ENCODE measurements around the gene ZBTB7C. TPM values are rescaled to one million over a fixed set of nuclear protein-coding genes. Genes with fewer than 3 reads are reported as not detected.

Gene ZBTB7C
- total and polyA plus RNA-seq, 9 of the 15 experiments (the other 6 are each of a cell fraction or from before 2014, with no cell fraction given) = not detected

DNA sequence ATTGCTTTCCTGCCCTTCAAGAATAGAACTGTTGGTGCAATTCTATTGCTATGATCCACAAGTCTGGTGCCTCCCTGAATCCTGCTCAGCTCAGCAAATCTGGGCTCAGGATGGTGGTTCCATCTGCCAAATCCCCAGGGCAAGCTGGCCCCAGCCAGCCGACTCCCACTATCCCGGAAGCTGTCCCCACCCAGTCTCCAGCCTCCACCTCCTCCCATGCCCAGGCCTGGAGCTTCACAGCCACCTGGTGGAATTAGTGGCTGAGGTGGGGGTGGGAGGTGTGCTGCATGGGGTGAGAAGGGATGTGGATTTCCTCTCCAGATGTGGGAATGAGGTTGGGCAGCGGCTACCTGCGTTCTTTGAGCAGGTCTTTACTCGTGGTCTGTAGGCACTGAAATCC lies 359.4 kb downstream of the ZBTB7C start:
- DNase-seq (ENCODE audit: extremely low read depth in 1 of 4, low spot score in 3 of 4) (no peak), ATAC-seq (no peak), FAIRE-seq (no peak)
- H3K27ac ChIP-seq (ENCODE audit: extremely low read depth, low read depth, low read length) = no peak overlapping the region
- no TSS peak for BruUV-seq (replicated peaks)
- H3K9ac ChIP-seq (ENCODE audit: insufficient read depth in 1 of 2, low read depth in 2 of 2, low read length in 2 of 2) = no peak overlapping the region
- peaks cover 4 to 8% of the 10 kb centered on the region in 2 experiments; a peak in 3 of 5 replicates for H3K4me1 ChIP-seq (replicated peaks in 1 of 2; ENCODE audit: control insufficient read depth in 2 of 2, insufficient read depth in 2 of 2, low read length in 2 of 2)
- POLR2A ChIA-PET = no interaction called here
- H3K9me1 ChIP-seq (ENCODE audit: control insufficient read depth, insufficient read depth, low read length) = no peaks in the 10 kb centered on the region
- intact Hi-C loops (cut with micrococcal nuclease) = no loop called here
- no peaks in the 10 kb centered on the region for H3K9me3 ChIP-seq (replicated peaks; ENCODE audit: control insufficient read depth, insufficient read depth, low read depth, low read length)
- no peak overlapping the region for H3K4me3 ChIP-seq
- H3K4me2 ChIP-seq (ENCODE audit: insufficient read depth, low read length) = no peak overlapping the region
- H4K20me1 ChIP-seq (replicated peaks; ENCODE audit: control insufficient read depth, insufficient read depth, low read length) = no peaks in the 10 kb centered on the region
- no peaks in the 10 kb centered on the region; a peak in 1 of 5 replicates for H3K27me3 ChIP-seq (ENCODE audit: control insufficient read depth in 2 of 2, insufficient read depth in 2 of 2, low read length in 2 of 2)
- CTCF ChIA-PET (ENCODE audit: low intra/inter-chr PET ratio) = interaction anchor here (0.6 kb wide), 1 partner anchor 55 kb away, joined by 4 read pairs; no protein-coding TSS in a partner anchor
- TF ChIP-seq RBM17 (IDR thresholded peaks at IDR 0.05; ENCODE audit: borderline replicate concordance, low read depth, low read length) (no peak), ZC3H8 (IDR thresholded peaks at IDR 0.05) (no peak), NFRKB (IDR thresholded peaks at IDR 0.05; ENCODE audit: low read depth) (no peak), FOXK2 (conservative IDR thresholded peaks at IDR 0.05 in 1 of 2, IDR thresholded peaks at IDR 0.05 in 1 of 2; ENCODE audit: low read depth in 2 of 2) (no peak), KAT8 (IDR thresholded peaks at IDR 0.05; ENCODE audit: low read depth) (no peak), U2AF2 (optimal IDR thresholded peaks at IDR 0.05; ENCODE audit: low read depth, low read length) (no peak), NR3C1 (CRISPR knock-in tag; IDR thresholded peaks at IDR 0.05) (no peak), TAF9B (IDR thresholded peaks at IDR 0.05; ENCODE audit: partially characterized antibody) (no peak), ETV1 (tag; conservative IDR thresholded peaks at IDR 0.05; ENCODE audit: low read depth) (no peak), MYC (IDR thresholded peaks at IDR 0.05; ENCODE audit: low read depth, low read length) (no peak), MYC (CRISPR knock-in tag; IDR thresholded peaks at IDR 0.05; ENCODE audit: borderline replicate concordance, low read depth) (no peak), RBM22 (IDR thresholded peaks at IDR 0.05; ENCODE audit: low read depth, low read length, poor library complexity, severe bottlenecking) (no peak), PHB (CRISPR knock-in tag; IDR thresholded peaks at IDR 0.05) (no peak), ZNF699 (CRISPR knock-in tag; IDR thresholded peaks at IDR 0.05; ENCODE audit: insufficient replicate concordance) (no peak), ZNF12 (CRISPR knock-in tag; IDR thresholded peaks at IDR 0.05) (no peak), PTRF (tag; IDR thresholded peaks at IDR 0.05) (no peak), NUFIP1 (IDR thresholded peaks at IDR 0.05; ENCODE audit: partially characterized antibody) (no peak), FOS (IDR thresholded peaks at IDR 0.05; ENCODE audit: extremely low read depth, insufficient read length) (no peak), CHCHD3 (CRISPR knock-in tag; IDR thresholded peaks at IDR 0.05) (no peak)
- TF ChIP-seq, protein P1, sequence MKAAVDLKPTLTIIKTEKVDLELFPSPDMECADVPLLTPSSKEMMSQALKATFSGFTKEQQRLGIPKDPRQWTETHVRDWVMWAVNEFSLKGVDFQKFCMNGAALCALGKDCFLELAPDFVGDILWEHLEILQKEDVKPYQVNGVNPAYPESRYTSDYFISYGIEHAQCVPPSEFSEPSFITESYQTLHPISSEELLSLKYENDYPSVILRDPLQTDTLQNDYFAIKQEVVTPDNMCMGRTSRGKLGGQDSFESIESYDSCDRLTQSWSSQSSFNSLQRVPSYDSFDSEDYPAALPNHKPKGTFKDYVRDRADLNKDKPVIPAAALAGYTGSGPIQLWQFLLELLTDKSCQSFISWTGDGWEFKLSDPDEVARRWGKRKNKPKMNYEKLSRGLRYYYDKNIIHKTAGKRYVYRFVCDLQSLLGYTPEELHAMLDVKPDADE (conservative IDR thresholded peaks at IDR 0.05; ENCODE audit: control insufficient read depth, low read depth, low read length) = no peak
- in situ Hi-C loops (cut with MboI) = no loop called here
- no peak overlapping the region for H2AFZ ChIP-seq (ENCODE audit: low read depth, low read length)
- H3K36me3 ChIP-seq (ENCODE audit: control insufficient read depth, insufficient read depth, low read length) = no peaks in the 10 kb centered on the region
- H3K79me2 ChIP-seq (ENCODE audit: control insufficient read depth, insufficient read depth, low read length) = no peaks in the 10 kb centered on the region
- 0% methylated on average over 3 of the region's 5 CpGs for WGBS (ENCODE audit: insufficient coverage, low coverage, missing lambda C conversion rate)

Data from K562 (cell line).